Measurements from ENCODE around the gene FNDC5.

Gene FNDC5

DNA sequence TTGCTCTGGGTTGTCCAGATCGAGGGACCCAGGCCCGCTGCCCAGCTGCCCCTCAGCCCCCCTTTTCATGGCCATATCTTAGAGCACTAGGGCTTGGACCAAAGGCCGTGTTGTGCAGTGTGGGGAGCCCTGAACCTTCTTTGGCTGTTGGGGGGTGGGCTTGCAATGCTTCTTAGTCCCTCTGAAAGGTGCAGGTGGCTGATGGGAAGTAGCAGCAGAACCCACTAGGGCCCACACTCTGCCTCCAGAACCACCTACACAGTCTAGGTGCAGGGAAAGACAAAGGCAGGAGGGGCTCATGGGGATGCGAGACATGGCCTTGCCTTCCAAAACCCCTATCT, 13.3 kb upstream of the FNDC5 start:
- Histone ChIP-seq H3K79me1 (ENCODE audit: low read length) (no peaks in the 10 kb centered on the region), H3K79me2 (ENCODE audit: control insufficient read depth, insufficient read depth, low read length) (no peaks in the 10 kb centered on the region), H3K23ac (ENCODE audit: low read length) (no peak overlapping the region), H2BK5ac (ENCODE audit: low read length) (no peak overlapping the region), H3K18ac (ENCODE audit: low read length) (no peak overlapping the region), H3K4me3 (ENCODE audit: low read length) (no peak overlapping the region), H3K4ac (ENCODE audit: low read depth, low read length) (no peak overlapping the region), H4K5ac (ENCODE audit: low read length) (no peak overlapping the region), H3K56ac (ENCODE audit: low read length) (no peak overlapping the region), H3K4me1 (ENCODE audit: control insufficient read depth, low read depth, low read length) (no peaks in the 10 kb centered on the region), H2AK5ac (ENCODE audit: low read length) (no peak overlapping the region), H3K4me2 (ENCODE audit: low read length) (no peak overlapping the region), H3K36me3 (ENCODE audit: control insufficient read depth, insufficient read depth, low read length) (no peaks in the 10 kb centered on the region), H2BK120ac (ENCODE audit: low read depth, low read length) (no peak overlapping the region), H3K27ac (ENCODE audit: low read depth, low read length) (no peak overlapping the region), H3K9ac (ENCODE audit: low read length) (no peak overlapping the region), H3K27me3 (ENCODE audit: insufficient read depth, low read length, poor library complexity) (peaks cover 3% of the 10 kb centered on the region), H4K8ac (ENCODE audit: low read depth, low read length) (no peak overlapping the region), H2BK15ac (replicated peaks; ENCODE audit: low read depth) (no peak overlapping the region)
- no CpG with 5 or more reads among the region's 4 CpGs for WGBS (ENCODE audit: extremely low coverage, insufficient coverage, low lambda C conversion rate)
- no peak for DNase-seq

DNA sequence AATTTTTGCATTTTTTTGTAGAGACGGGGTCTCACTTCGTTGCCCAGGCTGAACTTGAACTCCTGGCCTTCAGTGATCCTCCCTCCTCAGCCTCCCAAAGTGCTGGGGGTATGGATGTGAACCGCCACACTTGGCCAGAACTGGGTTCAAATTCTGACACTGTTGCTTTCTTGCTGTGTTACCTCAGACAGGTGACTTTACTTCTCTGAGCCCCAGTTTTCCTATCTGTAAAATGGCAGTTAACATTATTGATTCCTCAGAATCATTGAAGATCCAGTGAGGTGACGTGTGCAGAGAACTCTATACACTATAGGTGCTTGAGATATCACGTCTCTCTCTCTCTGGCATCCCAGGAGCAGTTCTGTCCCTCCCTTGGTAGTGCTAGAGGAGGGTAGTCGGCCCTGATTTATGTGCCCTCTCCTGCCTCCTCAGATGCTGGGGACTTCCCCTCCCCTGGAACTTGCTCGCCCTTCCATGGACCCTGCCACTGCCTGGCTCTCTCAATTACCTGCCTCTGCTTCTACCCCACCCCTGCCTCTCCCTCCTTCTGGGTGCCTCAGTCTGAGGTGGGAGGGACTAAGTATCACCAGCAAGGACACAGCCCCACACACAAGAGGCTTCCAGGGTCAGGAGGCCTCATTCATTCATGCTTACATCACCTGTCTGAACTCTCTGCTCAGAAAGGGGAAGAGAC, 12.8 kb upstream of the FNDC5 start:
- Histone ChIP-seq H3K4me2 (ENCODE audit: low read length) (no peak overlapping the region), H3K27me3 (ENCODE audit: insufficient read depth, low read length, poor library complexity) (peaks cover 3% of the 10 kb centered on the region), H3K4ac (ENCODE audit: low read depth, low read length) (no peak overlapping the region), H2BK5ac (ENCODE audit: low read length) (no peak overlapping the region), H2BK15ac (replicated peaks; ENCODE audit: low read depth) (no peak overlapping the region), H2BK120ac (ENCODE audit: low read depth, low read length) (no peak overlapping the region), H3K36me3 (ENCODE audit: control insufficient read depth, insufficient read depth, low read length) (no peaks in the 10 kb centered on the region), H3K4me3 (ENCODE audit: low read length) (no peak overlapping the region), H4K5ac (ENCODE audit: low read length) (no peak overlapping the region), H3K79me1 (ENCODE audit: low read length) (no peaks in the 10 kb centered on the region), H4K8ac (ENCODE audit: low read depth, low read length) (no peak overlapping the region), H2AK5ac (ENCODE audit: low read length) (no peak overlapping the region), H3K27ac (ENCODE audit: low read depth, low read length) (no peak overlapping the region), H3K56ac (ENCODE audit: low read length) (no peak overlapping the region), H3K23ac (ENCODE audit: low read length) (no peak overlapping the region), H3K9ac (ENCODE audit: low read length) (no peak overlapping the region), H3K4me1 (ENCODE audit: control insufficient read depth, low read depth, low read length) (no peaks in the 10 kb centered on the region), H3K79me2 (ENCODE audit: control insufficient read depth, insufficient read depth, low read length) (no peaks in the 10 kb centered on the region), H3K18ac (ENCODE audit: low read length) (no peak overlapping the region)
- DNase-seq, result no peak
- no CpG with 5 or more reads among the region's 7 CpGs for WGBS (ENCODE audit: extremely low coverage, insufficient coverage, low lambda C conversion rate)

DNA sequence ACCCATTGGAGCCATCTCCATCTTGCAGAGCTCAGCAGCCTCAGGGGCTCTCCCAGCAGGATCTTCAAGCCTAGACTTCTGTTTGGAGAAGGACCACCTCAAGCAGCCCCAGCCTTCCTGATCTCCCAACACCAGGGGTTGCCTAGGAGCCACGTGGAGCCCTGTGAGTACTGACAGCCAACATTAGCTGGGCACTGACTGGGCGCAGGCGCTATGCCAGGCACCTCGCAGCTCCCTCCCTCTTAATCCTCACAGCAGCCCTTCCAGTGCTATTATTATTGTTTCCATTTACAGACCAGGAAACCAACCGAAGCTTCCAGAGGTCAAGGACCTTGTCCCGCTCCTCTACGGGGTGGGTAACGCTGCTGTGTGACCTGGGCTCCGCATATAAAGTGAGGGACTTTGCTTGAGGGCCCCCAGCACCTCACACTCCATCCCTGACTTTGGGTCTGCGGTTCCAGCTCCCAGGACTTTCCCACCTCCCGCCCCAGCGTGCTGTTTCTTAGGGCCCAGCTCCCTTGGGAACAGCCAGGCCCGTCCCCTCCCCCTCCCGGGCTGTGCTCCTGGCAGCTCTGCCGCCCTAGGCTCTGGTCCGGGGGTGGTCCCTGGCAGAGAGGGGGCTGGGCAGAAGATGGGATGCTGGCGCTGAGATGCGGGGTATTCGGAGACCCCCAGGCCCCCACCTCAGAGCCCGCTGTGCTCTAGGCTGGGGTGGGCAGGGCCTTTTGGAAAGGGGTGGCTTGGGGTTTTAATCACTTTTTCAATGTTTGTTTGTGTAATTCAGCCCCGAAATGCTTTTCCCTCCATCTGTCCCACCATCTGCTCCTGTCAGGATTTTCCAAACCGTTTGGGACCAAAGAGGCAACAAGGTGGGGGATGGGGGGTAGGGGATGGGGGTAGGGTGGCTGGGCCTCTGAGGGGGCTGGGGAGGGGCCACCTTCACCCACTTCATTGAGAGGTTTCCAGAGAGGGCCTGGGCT, 11.4 kb upstream of the FNDC5 start:
- H3K79me2 ChIP-seq (ENCODE audit: control insufficient read depth, insufficient read depth, low read length), result no peaks in the 10 kb centered on the region
- WGBS (ENCODE audit: extremely low coverage, insufficient coverage, low lambda C conversion rate), result no CpG with 5 or more reads among the region's 22 CpGs
- H3K4ac ChIP-seq (ENCODE audit: low read depth, low read length), result no peak overlapping the region
- no peak overlapping the region for H2BK120ac ChIP-seq (ENCODE audit: low read depth, low read length)
- no peak overlapping the region for H3K9ac ChIP-seq (ENCODE audit: low read length)
- no peak overlapping the region for H3K18ac ChIP-seq (ENCODE audit: low read length)
- DNase-seq, result no peak
- H4K8ac ChIP-seq (ENCODE audit: low read depth, low read length), result no peak overlapping the region
- H3K27me3 ChIP-seq (ENCODE audit: insufficient read depth, low read length, poor library complexity), result peaks cover 3% of the 10 kb centered on the region
- no peak overlapping the region for H2AK5ac ChIP-seq (ENCODE audit: low read length)
- H3K4me1 ChIP-seq (ENCODE audit: control insufficient read depth, low read depth, low read length), result no peaks in the 10 kb centered on the region
- H3K36me3 ChIP-seq (ENCODE audit: control insufficient read depth, insufficient read depth, low read length), result no peaks in the 10 kb centered on the region
- H4K5ac ChIP-seq (ENCODE audit: low read length), result no peak overlapping the region
- H3K4me2 ChIP-seq (ENCODE audit: low read length), result no peak overlapping the region
- H3K79me1 ChIP-seq (ENCODE audit: low read length), result no peaks in the 10 kb centered on the region
- H2BK5ac ChIP-seq (ENCODE audit: low read length), result no peak overlapping the region
- no peak overlapping the region for H3K23ac ChIP-seq (ENCODE audit: low read length)
- H3K56ac ChIP-seq (ENCODE audit: low read length), result no peak overlapping the region
- H3K27ac ChIP-seq (ENCODE audit: low read depth, low read length), result no peak overlapping the region
- no peak overlapping the region for H2BK15ac ChIP-seq (replicated peaks; ENCODE audit: low read depth)
- no peak overlapping the region for H3K4me3 ChIP-seq (ENCODE audit: low read length)

DNA sequence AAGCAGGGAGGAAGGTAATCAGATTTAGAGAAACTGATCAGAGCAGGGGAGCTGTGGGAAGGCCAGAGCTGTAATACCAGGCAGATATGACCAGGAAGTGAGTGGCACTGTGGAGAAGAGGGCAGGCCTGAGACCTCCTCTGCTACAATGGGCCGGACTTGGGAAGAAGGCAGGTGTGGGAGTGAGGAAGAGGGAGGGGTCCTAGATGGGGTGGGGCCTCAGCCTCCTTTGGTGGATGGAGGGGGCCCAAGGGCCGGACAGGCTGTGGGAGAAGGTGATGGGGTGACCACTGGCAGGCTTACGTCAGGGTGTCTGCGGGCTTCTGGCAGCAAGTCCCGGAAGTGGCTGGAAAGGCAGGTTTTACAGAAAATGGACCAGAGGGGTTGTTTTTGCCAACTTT, 10.6 kb upstream of the FNDC5 start:
- Histone ChIP-seq H2BK15ac (replicated peaks; ENCODE audit: low read depth) (no peak overlapping the region), H3K27me3 (ENCODE audit: insufficient read depth, low read length, poor library complexity) (peaks cover 3% of the 10 kb centered on the region), H3K4me2 (ENCODE audit: low read length) (no peak overlapping the region), H2AK5ac (ENCODE audit: low read length) (no peak overlapping the region), H3K4me3 (ENCODE audit: low read length) (no peak overlapping the region), H2BK120ac (ENCODE audit: low read depth, low read length) (no peak overlapping the region), H3K56ac (ENCODE audit: low read length) (no peak overlapping the region), H3K4ac (ENCODE audit: low read depth, low read length) (no peak overlapping the region), H4K5ac (ENCODE audit: low read length) (no peak overlapping the region), H3K27ac (ENCODE audit: low read depth, low read length) (no peak overlapping the region), H3K36me3 (ENCODE audit: control insufficient read depth, insufficient read depth, low read length) (no peaks in the 10 kb centered on the region), H3K4me1 (ENCODE audit: control insufficient read depth, low read depth, low read length) (peaks cover 2% of the 10 kb centered on the region), H3K79me2 (ENCODE audit: control insufficient read depth, insufficient read depth, low read length) (no peaks in the 10 kb centered on the region), H2BK5ac (ENCODE audit: low read length) (no peak overlapping the region), H3K23ac (ENCODE audit: low read length) (no peak overlapping the region), H3K79me1 (ENCODE audit: low read length) (no peaks in the 10 kb centered on the region), H3K18ac (ENCODE audit: low read length) (no peak overlapping the region), H4K8ac (ENCODE audit: low read depth, low read length) (no peak overlapping the region), H3K9ac (ENCODE audit: low read length) (no peak overlapping the region)
- DNase-seq, result no peak
- WGBS (ENCODE audit: extremely low coverage, insufficient coverage, low lambda C conversion rate), result no CpG with 5 or more reads among the region's 5 CpGs

DNA sequence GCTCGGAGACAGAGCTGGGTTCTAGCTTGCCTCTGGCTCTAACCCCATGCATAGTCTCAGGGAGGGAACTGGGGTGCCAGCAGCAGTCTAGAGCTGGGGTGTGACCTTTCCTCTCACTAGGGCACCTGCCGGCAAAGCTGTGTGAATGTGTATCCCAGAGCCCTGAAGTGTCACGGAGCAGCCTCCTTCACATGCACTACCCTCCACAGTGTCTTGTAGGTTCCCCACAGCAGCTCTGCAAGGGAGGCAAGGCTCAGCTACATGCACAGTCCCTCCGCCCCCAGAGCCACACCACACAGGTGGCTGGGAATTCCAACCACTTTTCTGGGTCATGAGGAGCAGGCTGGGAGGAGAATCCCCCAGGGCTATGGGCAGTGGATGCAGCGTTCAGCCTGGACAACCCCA, 7.9 kb upstream of the FNDC5 start:
- no peaks in the 10 kb centered on the region for H3K79me2 ChIP-seq (ENCODE audit: control insufficient read depth, insufficient read depth, low read length)
- no peak overlapping the region for H3K4me3 ChIP-seq (ENCODE audit: low read length)
- no peak overlapping the region for H2BK120ac ChIP-seq (ENCODE audit: low read depth, low read length)
- no peak overlapping the region for H3K9ac ChIP-seq (ENCODE audit: low read length)
- no peak overlapping the region for H3K4ac ChIP-seq (ENCODE audit: low read depth, low read length)
- H3K27me3 ChIP-seq (ENCODE audit: insufficient read depth, low read length, poor library complexity), result no peaks in the 10 kb centered on the region
- H3K18ac ChIP-seq (ENCODE audit: low read length), result no peak overlapping the region
- H3K4me1 ChIP-seq (ENCODE audit: control insufficient read depth, low read depth, low read length), result peaks cover 5% of the 10 kb centered on the region
- no peak overlapping the region for H4K8ac ChIP-seq (ENCODE audit: low read depth, low read length)
- H3K4me2 ChIP-seq (ENCODE audit: low read length), result no peak overlapping the region
- no CpG with 5 or more reads among the region's 5 CpGs for WGBS (ENCODE audit: extremely low coverage, insufficient coverage, low lambda C conversion rate)
- H2BK5ac ChIP-seq (ENCODE audit: low read length), result no peak overlapping the region
- H3K36me3 ChIP-seq (ENCODE audit: control insufficient read depth, insufficient read depth, low read length), result no peaks in the 10 kb centered on the region
- H3K56ac ChIP-seq (ENCODE audit: low read length), result no peak overlapping the region
- no peak overlapping the region for H3K27ac ChIP-seq (ENCODE audit: low read depth, low read length)
- H2AK5ac ChIP-seq (ENCODE audit: low read length), result no peak overlapping the region
- H3K23ac ChIP-seq (ENCODE audit: low read length), result no peak overlapping the region
- no peak for DNase-seq
- H3K79me1 ChIP-seq (ENCODE audit: low read length), result no peaks in the 10 kb centered on the region
- no peak overlapping the region for H2BK15ac ChIP-seq (replicated peaks; ENCODE audit: low read depth)
- no peak overlapping the region for H4K5ac ChIP-seq (ENCODE audit: low read length)

Data from mesendoderm (in vitro differentiated cells).